Hypothalamus (tissue), 51 donors: ENCODE results near the gene SOCS6.
"Not testable (repeated sequence)": the region's sequence is repeated elsewhere in the genome, so short reads cannot be mapped to it uniquely, and the experiment has no call there.

Experiments
- DNase-seq, 51 donors: peaks; one replicate each; lab custom pipeline; 2025; lab: John Stamatoyannopoulos, UW

Gene SOCS6

GRCh38 chr18:70354771-70355170, 65.9 kb downstream of the SOCS6 start:
- DNase-seq: no peak

GRCh38 chr18:70355620-70356385, 67.0 kb downstream of the SOCS6 start:
- DNase-seq: no peak

- not testable (repeated sequence) for DNase-seq
These were observed 69.2 kb downstream of the SOCS6 start for GRCh38 chr18:70358105-70358406.

- no peak for DNase-seq
These were observed 70.2 kb downstream of the SOCS6 start for GRCh38 chr18:70359071-70359470.

- DNase-seq: no peak
These were observed 73.4 kb downstream of the SOCS6 start for GRCh38 chr18:70362258-70362657.

- no peak for DNase-seq
These were observed 75.0 kb downstream of the SOCS6 start for GRCh38 chr18:70363861-70364260.

GRCh38 chr18:70365361-70365760, 76.5 kb downstream of the SOCS6 start:
- no peak for DNase-seq

- DNase-seq: no peak
These were observed 77.3 kb downstream of the SOCS6 start for GRCh38 chr18:70366174-70366573.

- DNase-seq: no peak
These were observed 77.8 kb downstream of the SOCS6 start for GRCh38 chr18:70366670-70367069.

GRCh38 chr18:70367344-70367743, 78.5 kb downstream of the SOCS6 start:
- not testable (repeated sequence) for DNase-seq

- DNase-seq: no peak
These were observed 80.1 kb downstream of the SOCS6 start for GRCh38 chr18:70368903-70369302.

- no peak for DNase-seq
These were observed 82.2 kb downstream of the SOCS6 start for GRCh38 chr18:70370762-70371733.

GRCh38 chr18:70371908-70372307, 83.1 kb downstream of the SOCS6 start:
- no peak for DNase-seq

GRCh38 chr18:70372450-70373041, 83.7 kb downstream of the SOCS6 start:
- peak in 1 of 51 donors; percentile 49 for DNase-seq

- peak in 1 of 51 donors; percentile 49 for DNase-seq
These were observed 84.2 kb downstream of the SOCS6 start for GRCh38 chr18:70373042-70373519.

- no peak for DNase-seq
These were observed 85.3 kb downstream of the SOCS6 start for GRCh38 chr18:70374154-70374553.

GRCh38 chr18:70376137-70376913, 87.5 kb downstream of the SOCS6 start:
- DNase-seq: no peak

GRCh38 chr18:70376914-70377258, 88.0 kb downstream of the SOCS6 start:
- DNase-seq: no peak

- no peak for DNase-seq
These were observed 88.5 kb downstream of the SOCS6 start for GRCh38 chr18:70377317-70377799.
